HG02588 (cell line): Measurements from ENCODE around the gene PFDN2.
"Not testable (repeated sequence)": the region's sequence is repeated elsewhere in the genome, so short reads cannot be mapped to it uniquely, and the experiment has no call there.

Source experiments
- ATAC-seq: cut with Tn5 transposase; IDR thresholded peaks from one replicate; pipeline ENCODE4 v1.9.1; 2021; ENCODE audit warnings: mild to moderate bottlenecking, moderate library complexity; ENCODE audit not compliant: unreplicated experiment

Gene PFDN2

DNA sequence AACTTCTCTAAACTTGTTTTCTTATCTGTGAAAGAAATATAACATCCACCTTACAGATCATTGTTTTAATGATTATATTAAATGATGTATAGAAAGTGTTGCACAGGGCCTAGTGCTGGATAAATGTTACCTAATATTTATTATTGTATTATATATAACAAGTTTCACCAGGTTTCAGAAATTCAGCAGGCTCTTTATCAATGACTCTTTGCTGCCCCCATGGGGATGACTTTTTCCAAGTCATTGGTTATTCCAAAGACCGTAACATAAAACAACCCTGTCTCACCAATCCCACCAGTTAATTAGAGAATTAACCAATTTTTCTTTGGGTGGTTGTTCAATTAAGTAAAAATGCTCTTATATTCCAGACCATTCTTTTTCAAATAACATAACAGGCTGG lies 21.9 kb upstream of the PFDN2 start:
- ATAC-seq: no peak

DNA sequence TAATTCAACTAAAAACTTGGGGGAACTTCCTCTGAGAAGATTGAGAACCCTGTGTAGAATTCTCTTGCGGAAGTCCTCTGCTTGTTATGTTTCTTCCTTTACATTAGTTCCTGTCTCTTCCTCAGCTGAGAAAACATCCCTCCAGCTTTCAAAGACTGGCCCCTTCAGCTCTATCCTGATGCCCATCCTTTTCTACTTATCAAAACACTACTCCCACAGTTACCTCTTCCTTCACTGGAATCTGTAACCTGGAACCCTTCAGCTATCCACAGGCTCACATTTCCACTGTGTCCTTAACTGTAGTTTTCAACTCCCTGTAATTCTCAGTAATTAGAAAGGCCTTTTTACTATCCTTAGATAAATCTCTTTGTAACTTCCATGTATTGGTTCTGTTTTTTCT lies 20.6 kb upstream of the PFDN2 start:
- ATAC-seq: no peak

- no peak for ATAC-seq
Observed at GRCh38 chr1:161137881-161138280, 20.0 kb upstream of the PFDN2 start.

- ATAC-seq: no peak
Observed at GRCh38 chr1:161133220-161133740, 15.4 kb upstream of the PFDN2 start.

DNA sequence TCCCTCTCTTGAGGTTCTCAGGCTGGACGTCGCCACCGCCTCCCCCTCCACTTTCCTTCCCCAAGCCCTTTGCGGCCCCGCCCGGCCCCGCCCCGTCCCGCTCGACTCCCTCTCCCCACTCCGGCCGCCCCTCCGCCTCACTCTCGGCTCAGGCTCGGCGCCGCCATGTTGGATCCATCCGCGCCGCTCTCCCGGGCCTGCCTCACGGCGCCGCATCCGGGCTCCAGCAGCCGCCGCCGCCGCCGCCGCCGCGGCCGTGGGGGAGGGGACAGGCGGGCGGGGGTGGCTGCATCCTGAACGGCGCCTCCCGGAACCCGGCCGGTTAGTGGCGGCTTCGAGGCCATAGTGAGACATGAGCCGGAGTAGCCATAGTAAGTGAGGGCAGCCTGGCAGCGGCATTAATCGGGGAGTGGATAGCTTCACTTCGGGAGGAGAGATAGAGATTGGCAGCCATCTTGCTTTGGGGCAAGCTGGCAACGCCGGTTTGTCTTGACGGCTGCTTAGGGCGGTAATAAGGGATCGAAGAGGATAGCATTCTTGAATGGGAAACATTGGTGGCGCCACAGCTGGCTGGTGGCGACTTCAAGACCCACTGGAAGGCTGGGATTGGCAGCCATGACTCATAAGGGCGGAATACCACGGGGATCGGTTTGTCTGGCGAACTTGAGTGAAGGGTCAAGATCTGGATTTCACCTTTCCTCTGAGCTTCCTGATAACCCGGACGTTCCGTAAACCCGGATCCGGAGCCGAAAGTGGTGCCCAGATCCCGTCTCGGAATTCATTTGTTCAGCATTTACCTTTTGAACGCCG lies 14.8 kb upstream of the PFDN2 start, which contains the start of gene DEDD:
TSS of gene DEDD (minus strand) at position 258 of the 810 bp plus-strand sequence. CDS start 8,205 bp downstream, outside the sequence.
- ATAC-seq: peak; percentile 89

GRCh38 chr1:161131523-161132409 lies 13.9 kb upstream of the PFDN2 start:
- ATAC-seq: no peak

- ATAC-seq: no peak
Observed at GRCh38 chr1:161130266-161130665, 12.4 kb upstream of the PFDN2 start.

- ATAC-seq: no peak
Observed at GRCh38 chr1:161128591-161129420, 11.0 kb upstream of the PFDN2 start.

GRCh38 chr1:161127649-161128048 lies 9.8 kb upstream of the PFDN2 start:
- no peak for ATAC-seq

GRCh38 chr1:161122967-161123366 lies 5.1 kb upstream of the PFDN2 start:
- ATAC-seq: no peak

- no peak for ATAC-seq
Observed at GRCh38 chr1:161121834-161122233, 4.0 kb upstream of the PFDN2 start.

GRCh38 chr1:161121042-161121650 lies 3.3 kb upstream of the PFDN2 start:
- no peak for ATAC-seq

- ATAC-seq: no peak
Observed at GRCh38 chr1:161119092-161119903, 1.5 kb upstream of the PFDN2 start.

GRCh38 chr1:161115961-161116360 lies 1.9 kb downstream of the PFDN2 start:
- not testable (repeated sequence) for ATAC-seq

DNA sequence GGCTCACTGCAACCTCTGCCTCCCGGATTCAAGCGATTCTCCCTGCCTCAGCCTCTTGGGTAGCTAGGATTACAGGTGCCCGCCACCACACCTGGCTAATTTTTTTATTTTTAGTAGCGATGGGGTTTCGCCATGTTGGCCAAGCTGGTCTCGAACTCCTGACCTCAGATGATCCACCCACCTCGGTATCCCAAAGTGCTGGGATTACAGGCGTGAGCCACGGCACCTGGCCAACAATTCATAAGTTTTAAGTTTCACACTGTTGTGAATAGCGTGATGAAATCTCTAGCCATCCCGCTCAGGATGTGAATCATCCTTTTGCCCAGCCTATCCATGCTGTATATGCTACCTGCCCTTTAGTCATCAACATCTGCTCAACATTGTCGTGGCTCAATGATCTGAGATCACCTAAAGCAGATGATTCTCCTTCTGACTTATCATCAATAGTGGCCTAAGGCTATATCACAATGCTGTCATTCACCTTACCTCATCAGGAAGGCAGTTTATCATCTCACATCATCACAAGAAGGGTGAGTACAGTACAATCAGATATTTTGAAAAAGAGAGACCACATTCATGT lies 2.6 kb downstream of the PFDN2 start:
- no peak for ATAC-seq

- no peak for ATAC-seq
Observed at GRCh38 chr1:161114556-161114955, 3.3 kb downstream of the PFDN2 start.

- no peak for ATAC-seq
Observed at GRCh38 chr1:161113915-161114314, 3.9 kb downstream of the PFDN2 start.

DNA sequence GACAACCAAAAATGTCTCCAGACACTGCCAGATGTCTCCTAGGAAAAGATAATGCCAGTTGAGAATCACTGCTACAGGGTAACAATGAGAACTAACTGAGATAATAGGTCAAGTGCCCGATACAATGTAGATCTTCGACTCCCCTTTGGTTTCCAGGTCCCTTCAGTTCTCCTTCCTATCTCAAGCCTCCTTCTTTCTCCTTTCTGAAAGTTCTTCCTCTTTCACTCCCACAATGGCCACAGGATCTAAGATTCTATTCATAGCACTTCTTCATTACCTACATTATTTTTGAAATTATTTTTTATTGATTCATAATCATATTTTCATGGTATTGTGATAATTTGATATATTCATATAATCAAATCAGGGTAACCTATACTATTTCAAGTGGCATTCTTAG lies 6.3 kb downstream of the PFDN2 start:
- no peak for ATAC-seq

GRCh38 chr1:161111117-161111516 lies 6.7 kb downstream of the PFDN2 start:
- no peak for ATAC-seq
